Inflammatory macrophage (primary cell): ENCODE measurements around the gene SLC25A21.

Experiments used
- DNase-seq, 2 donors: peaks; one replicate each; pipeline ENCODE4 v3.0.0-alpha.2; 2020 to 2022

Gene SLC25A21

GRCh38 chr14:36684946-36685345 lies 487.5 kb downstream of the SLC25A21 start:
- DNase-seq, result no peak

- DNase-seq, result no peak
These were observed 489.2 kb downstream of the SLC25A21 start for GRCh38 chr14:36683083-36683724.

- no peak for DNase-seq
These were observed 490.1 kb downstream of the SLC25A21 start for GRCh38 chr14:36682338-36682737.

- DNase-seq, result no peak
These were observed 496.2 kb downstream of the SLC25A21 start for GRCh38 chr14:36676236-36676635.

GRCh38 chr14:36675581-36675980 lies 496.8 kb downstream of the SLC25A21 start:
- DNase-seq, result no peak

GRCh38 chr14:36674659-36675058 lies 497.7 kb downstream of the SLC25A21 start:
- no peak for DNase-seq

GRCh38 chr14:36672095-36672494 lies 500.3 kb downstream of the SLC25A21 start:
- no peak for DNase-seq

- no peak for DNase-seq
These were observed 501.3 kb downstream of the SLC25A21 start for GRCh38 chr14:36671149-36671548.

GRCh38 chr14:36667679-36668078 lies 504.7 kb downstream of the SLC25A21 start:
- DNase-seq, result no peak

GRCh38 chr14:36666416-36667206 lies 505.8 kb downstream of the SLC25A21 start:
- no peak for DNase-seq

GRCh38 chr14:36665887-36666415 lies 506.5 kb downstream of the SLC25A21 start:
- no peak for DNase-seq

- no peak for DNase-seq
These were observed 507.8 kb downstream of the SLC25A21 start for GRCh38 chr14:36664322-36665193.

GRCh38 chr14:36663404-36664321 lies 508.7 kb downstream of the SLC25A21 start:
- no peak for DNase-seq

GRCh38 chr14:36662543-36663403 lies 509.6 kb downstream of the SLC25A21 start:
- no peak for DNase-seq

GRCh38 chr14:36662258-36662542 lies 510.2 kb downstream of the SLC25A21 start:
- DNase-seq, result no peak

GRCh38 chr14:36661506-36662257 lies 510.7 kb downstream of the SLC25A21 start, which contains the start of gene PAX9:
PAX9 (plus strand) TSS chr14:36661860; CDS start chr14:36662090, 230 bp downstream.
- peak; percentile 53 to 57 for DNase-seq

GRCh38 chr14:36660736-36661505 lies 511.5 kb downstream of the SLC25A21 start:
- DNase-seq, result no peak

- DNase-seq, result no peak
These were observed 512.3 kb downstream of the SLC25A21 start for GRCh38 chr14:36659822-36660735.
